Measurements from ENCODE around the gene DNAI7. TPM values are rescaled to one million over a fixed set of nuclear protein-coding genes. Genes with fewer than 3 reads are reported as not detected.

DNAI7 gene
- total RNA-seq, 1 experiment from 2014 or later, result 0.10 TPM

- H3K4me3 ChIP-seq (ENCODE audit: low read depth in 2 of 2, low read length in 2 of 2), result no peak overlapping the region
- H3K27ac ChIP-seq (ENCODE audit: low read length), result no peak overlapping the region
- CTCF ChIA-PET, result no interaction called here
- no peaks in the 10 kb centered on the region; the same call in 1 of the 2 replicates for H3K4me1 ChIP-seq (ENCODE audit: control insufficient read depth, insufficient read depth, low read length)
- H3K27me3 ChIP-seq (ENCODE audit: control insufficient read depth, insufficient read depth, low read length), result peaks cover 11% of the 10 kb centered on the region
- TF ChIP-seq SIN3A (IDR thresholded peaks at IDR 0.05; ENCODE audit: borderline replicate concordance, insufficient read depth, low read depth, low read length) (no peak), POLR2AphosphoS5 (IDR thresholded peaks at IDR 0.05; ENCODE audit: low read depth, low read length) (no peak), REST (IDR thresholded peaks at IDR 0.05; ENCODE audit: insufficient read depth in 1 of 2, low read depth in 2 of 2, low read length in 1 of 2) (no peak), TCF7L2 (IDR thresholded peaks at IDR 0.05; ENCODE audit: low read depth, low read length) (no peak)
- TF ChIP-seq, protein P1, sequence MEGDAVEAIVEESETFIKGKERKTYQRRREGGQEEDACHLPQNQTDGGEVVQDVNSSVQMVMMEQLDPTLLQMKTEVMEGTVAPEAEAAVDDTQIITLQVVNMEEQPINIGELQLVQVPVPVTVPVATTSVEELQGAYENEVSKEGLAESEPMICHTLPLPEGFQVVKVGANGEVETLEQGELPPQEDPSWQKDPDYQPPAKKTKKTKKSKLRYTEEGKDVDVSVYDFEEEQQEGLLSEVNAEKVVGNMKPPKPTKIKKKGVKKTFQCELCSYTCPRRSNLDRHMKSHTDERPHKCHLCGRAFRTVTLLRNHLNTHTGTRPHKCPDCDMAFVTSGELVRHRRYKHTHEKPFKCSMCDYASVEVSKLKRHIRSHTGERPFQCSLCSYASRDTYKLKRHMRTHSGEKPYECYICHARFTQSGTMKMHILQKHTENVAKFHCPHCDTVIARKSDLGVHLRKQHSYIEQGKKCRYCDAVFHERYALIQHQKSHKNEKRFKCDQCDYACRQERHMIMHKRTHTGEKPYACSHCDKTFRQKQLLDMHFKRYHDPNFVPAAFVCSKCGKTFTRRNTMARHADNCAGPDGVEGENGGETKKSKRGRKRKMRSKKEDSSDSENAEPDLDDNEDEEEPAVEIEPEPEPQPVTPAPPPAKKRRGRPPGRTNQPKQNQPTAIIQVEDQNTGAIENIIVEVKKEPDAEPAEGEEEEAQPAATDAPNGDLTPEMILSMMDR (IDR thresholded peaks at IDR 0.05), result no peak; the same call in 1 of the 2 replicates
- DNase-seq (ENCODE audit: low read depth, low spot score) (no peak), ATAC-seq (no peak)
- BruUV-seq (replicated peaks), result no TSS peak
- no peaks in the 10 kb centered on the region for H3K9me3 ChIP-seq (ENCODE audit: control insufficient read depth, insufficient read depth, low read depth, low read length)
- intact Hi-C loops (cut with micrococcal nuclease; ENCODE audit: unreplicated experiment) (no loop called here), in situ Hi-C loops (cut with HindIII; ENCODE audit: low pct_unique_long_range_greater_than_20kb, low sequenced_read_pairs) (no loop called here)
- no peaks in the 10 kb centered on the region for H3K36me3 ChIP-seq (ENCODE audit: control insufficient read depth, insufficient read depth, low read length)
- POLR2A ChIA-PET, result no interaction called here
Measured at GRCh38 chr12:25119020-25119419, 75.9 kb downstream of the DNAI7 start.

- H3K4me3 ChIP-seq (ENCODE audit: low read depth in 2 of 2, low read length in 2 of 2), result no peak overlapping the region
- no peak for DNase-seq (ENCODE audit: low read depth, low spot score)
- POLR2A ChIA-PET, result no interaction called here
- peaks cover 6% of the 10 kb centered on the region; the same call in 1 of the 2 replicates for H3K27me3 ChIP-seq (ENCODE audit: control insufficient read depth, insufficient read depth, low read length)
- intact Hi-C loops (cut with micrococcal nuclease; ENCODE audit: unreplicated experiment) (no loop called here), in situ Hi-C loops (cut with HindIII; ENCODE audit: low pct_unique_long_range_greater_than_20kb, low sequenced_read_pairs) (no loop called here)
- BruUV-seq (replicated peaks), result no TSS peak
- CTCF ChIA-PET, result no interaction called here
- H3K4me1 ChIP-seq (ENCODE audit: control insufficient read depth, insufficient read depth, low read length), result no peaks in the 10 kb centered on the region
- ATAC-seq, result no peak
- no peaks in the 10 kb centered on the region for H3K9me3 ChIP-seq (ENCODE audit: control insufficient read depth, insufficient read depth, low read depth, low read length)
- H3K27ac ChIP-seq (ENCODE audit: low read length), result no peak overlapping the region
- H3K36me3 ChIP-seq (ENCODE audit: control insufficient read depth, insufficient read depth, low read length), result no peaks in the 10 kb centered on the region
- no peak for TF ChIP-seq SIN3A (IDR thresholded peaks at IDR 0.05; ENCODE audit: borderline replicate concordance, insufficient read depth, low read depth, low read length)
- TF ChIP-seq, protein P1 (IDR thresholded peaks at IDR 0.05), result no peak
- TF ChIP-seq REST (IDR thresholded peaks at IDR 0.05; ENCODE audit: insufficient read depth in 1 of 2, low read depth in 2 of 2, low read length in 1 of 2), result no peak
- no peak for TF ChIP-seq TCF7L2 (IDR thresholded peaks at IDR 0.05; ENCODE audit: low read depth, low read length)
- TF ChIP-seq POLR2AphosphoS5 (IDR thresholded peaks at IDR 0.05; ENCODE audit: low read depth, low read length), result no peak
Measured at GRCh38 chr12:25115677-25116076, 79.3 kb downstream of the DNAI7 start.
